ENCODE data around the gene APH1A.
"Not testable (repeated sequence)": the region's sequence is repeated elsewhere in the genome, so short reads cannot be mapped to it uniquely, and the experiment has no call there.

- not testable (repeated sequence) for TF ChIP-seq EZH2, CTCF, EZH2phosphoT487 (IDR thresholded peaks at IDR 0.05)
These were observed 45.9 kb upstream of the APH1A start for GRCh38 chr1:150314691-150315090.
